HEK293 (cell line): ENCODE measurements around the gene SOAT2.

Experiments
- CTCF ChIA-PET: fragments of 350-600 bp; formaldehyde crosslinking; extraction: SDS; loops from one replicate; lab custom pipeline; 2021; ENCODE audit warnings: antibody characterized with exemption; lab: Yijun Ruan, JAX
- POLR2A ChIA-PET: fragments of 300-600 bp; formaldehyde crosslinking; extraction: SDS; loops from one replicate; lab custom pipeline; 2020; ENCODE audit warnings: antibody characterized with exemption, inconsistent platforms; lab: Yijun Ruan, JAX
- H3K27ac ChIP-seq: fragments of 200-500 bp; sonication (Bioruptor generic); 2 replicates; pipeline ENCODE4 v1.5.1; 2014; ENCODE audit warnings: low read depth, low read length, control low read depth, inconsistent platforms; ENCODE audit errors: extremely low read depth
- H3K36me3 ChIP-seq, 2 experiments: fragments of 200-500 bp in 1 of 2; sonication (Bioruptor generic) in 1 of 2; 1 replicate in 1 of 2; 2 replicates in 1 of 2; pipeline ENCODE4 v1.5.1; 2014 to 2017; ENCODE audit warnings: inconsistent platforms in 2 of 2, low read length in 2 of 2; ENCODE audit not compliant: control insufficient read depth in 2 of 2, insufficient read depth in 1 of 2
- H3K4me1 ChIP-seq: fragments of 200-500 bp; sonication (Bioruptor generic); 2 replicates; pipeline ENCODE4 v1.5.1; 2014; ENCODE audit warnings: mild to moderate bottlenecking, low read length, inconsistent platforms; ENCODE audit not compliant: control insufficient read depth, insufficient read depth
- H3K4me3 ChIP-seq: 2 replicates; pipeline ENCODE4 v1.5.1; 2011; ENCODE audit warnings: low read depth, mild to moderate bottlenecking, control low read depth, low read length, moderate library complexity
- H3K9me3 ChIP-seq: fragments of 200-500 bp; sonication (Bioruptor generic); 2 replicates; pipeline ENCODE4 v1.5.1; 2014; ENCODE audit warnings: low read depth, low read length, inconsistent platforms; ENCODE audit not compliant: control insufficient read depth, insufficient read depth
- GLI2 ChIP-seq: fragments of 450-650 bp; formaldehyde crosslinking; IDR thresholded peaks from 2 replicates; pipeline ENCODE4; 2017; ENCODE audit warnings: missing biosample characterization, missing genetic modification characterization, low read depth, borderline replicate concordance
- ZBTB1 ChIP-seq: fragments of 450-650 bp; formaldehyde crosslinking; IDR thresholded peaks from 2 replicates; pipeline ENCODE4 v1.5.1; 2016; ENCODE audit warnings: missing biosample characterization, missing genetic modification characterization
- ZBTB21 ChIP-seq: fragments of 450-650 bp; formaldehyde crosslinking; IDR thresholded peaks from 2 replicates; pipeline ENCODE4 v1.5.1; 2017; ENCODE audit warnings: missing biosample characterization, missing genetic modification characterization
- ZEB2 ChIP-seq: fragments of 450-650 bp; formaldehyde crosslinking; IDR thresholded peaks from 2 replicates; pipeline ENCODE4 v1.5.1; 2016; ENCODE audit warnings: missing biosample characterization, missing genetic modification characterization
- ZFHX2 ChIP-seq: fragments of 450-650 bp; formaldehyde crosslinking; conservative IDR thresholded peaks from 2 replicates; pipeline ENCODE4 v1.5.1; 2016; ENCODE audit warnings: missing biosample characterization, missing genetic modification characterization
- ZNF133 ChIP-seq: fragments of 450-650 bp; formaldehyde crosslinking; IDR thresholded peaks from 2 replicates; pipeline ENCODE4 v1.5.1; 2016; ENCODE audit warnings: missing biosample characterization, missing genetic modification characterization
- ZNF2 ChIP-seq: fragments of 450-650 bp; formaldehyde crosslinking; IDR thresholded peaks from 2 replicates; pipeline ENCODE4 v1.5.1; 2016; ENCODE audit warnings: missing biosample characterization, missing genetic modification characterization
- ZNF214 ChIP-seq: fragments of 450-650 bp; formaldehyde crosslinking; IDR thresholded peaks from 2 replicates; pipeline ENCODE4 v1.5.1; 2017; ENCODE audit warnings: missing biosample characterization, mild to moderate bottlenecking, missing genetic modification characterization, borderline replicate concordance
- ZNF24 ChIP-seq: fragments of 450-650 bp; formaldehyde crosslinking; IDR thresholded peaks from 2 replicates; pipeline ENCODE4 v1.5.1; 2016; ENCODE audit warnings: missing biosample characterization, missing genetic modification characterization
- ZNF366 ChIP-seq: fragments of 450-650 bp; formaldehyde crosslinking; conservative IDR thresholded peaks from 2 replicates; pipeline ENCODE4 v1.5.1; 2016; ENCODE audit warnings: missing biosample characterization, missing genetic modification characterization
- ZNF473 ChIP-seq: fragments of 450-650 bp; formaldehyde crosslinking; IDR thresholded peaks from 2 replicates; pipeline ENCODE4 v1.5.1; 2017; ENCODE audit warnings: missing biosample characterization, missing genetic modification characterization
- ZNF664 ChIP-seq: fragments of 450-650 bp; formaldehyde crosslinking; IDR thresholded peaks from 2 replicates; pipeline ENCODE4 v1.5.1; 2016; ENCODE audit warnings: missing biosample characterization, missing genetic modification characterization
- ZNF777 ChIP-seq: fragments of 450-650 bp; formaldehyde crosslinking; IDR thresholded peaks from 2 replicates; pipeline ENCODE4 v1.5.1; 2017; ENCODE audit warnings: missing biosample characterization, missing genetic modification characterization, borderline replicate concordance
- TF ChIP-seq, protein P1 (sequence below): fragments of 450-650 bp; formaldehyde crosslinking; IDR thresholded peaks from 2 replicates; pipeline ENCODE4 v1.5.1; 2017; ENCODE audit warnings: missing biosample characterization, missing genetic modification characterization
- TF ChIP-seq, protein P2 (sequence below): fragments of 450-650 bp; formaldehyde crosslinking; IDR thresholded peaks from 2 replicates; pipeline ENCODE4 v1.5.1; 2016; ENCODE audit warnings: missing biosample characterization, missing genetic modification characterization
- TF ChIP-seq, protein P3 (sequence below): fragments of 450-650 bp; formaldehyde crosslinking; IDR thresholded peaks from 2 replicates; pipeline ENCODE4 v1.5.1; 2016; ENCODE audit warnings: missing biosample characterization, missing genetic modification characterization, borderline replicate concordance
- TF ChIP-seq, protein P4 (sequence below): fragments of 450-650 bp; formaldehyde crosslinking; IDR thresholded peaks from 2 replicates; pipeline ENCODE4 v1.5.1; 2016; ENCODE audit warnings: missing biosample characterization, missing genetic modification characterization

Gene SOAT2

DNA sequence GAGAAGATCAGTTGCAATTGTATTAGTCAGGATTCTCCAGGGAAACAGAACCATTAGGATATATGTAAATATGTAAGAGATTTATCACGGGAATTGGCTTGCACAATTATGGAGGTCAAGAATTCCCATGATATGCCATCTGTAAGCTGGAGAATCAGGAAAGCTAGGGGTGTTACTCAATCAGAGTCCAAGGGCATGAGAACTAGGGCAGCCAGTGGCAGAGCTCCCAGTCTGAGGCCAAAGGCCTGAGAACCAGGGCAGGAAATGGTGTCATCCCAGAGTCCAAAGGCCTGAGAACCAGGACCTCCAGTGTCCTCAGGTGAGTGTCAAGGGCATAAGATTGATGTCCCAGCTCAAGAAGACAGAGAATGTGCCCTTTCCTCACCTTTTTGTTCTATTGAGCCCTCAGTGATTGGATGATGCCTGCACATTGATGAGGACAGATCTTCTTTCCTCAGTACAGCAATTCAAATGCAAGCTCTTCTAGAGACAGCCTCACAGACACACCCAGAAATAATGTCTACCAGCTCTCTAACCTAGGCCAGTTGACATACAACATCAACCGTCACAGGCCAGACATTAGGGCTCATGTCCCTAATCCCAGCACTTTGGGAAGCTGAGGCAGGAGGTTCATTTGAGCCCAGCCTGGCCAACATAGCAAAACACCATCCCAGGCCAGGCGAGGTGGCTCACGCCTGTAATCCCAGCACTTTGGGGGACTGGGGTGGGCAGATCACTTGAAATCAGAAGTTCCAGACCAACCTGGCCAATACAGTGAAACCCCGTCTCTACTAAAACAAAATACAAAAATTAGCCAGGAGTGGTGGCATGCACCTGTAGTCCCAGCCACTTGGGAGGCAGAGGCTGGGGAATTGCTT, 42.3 kb downstream of the SOAT2 start:
- no peak overlapping the region for H3K4me3 ChIP-seq
- no peaks in the 10 kb centered on the region for H3K4me1 ChIP-seq
- H3K36me3 ChIP-seq: no peaks in the 10 kb centered on the region
- TF ChIP-seq ZNF214 (tag by site-specific recombination): no peak
- TF ChIP-seq GLI2 (tag by site-specific recombination): no peak
- TF ChIP-seq, protein P1, sequence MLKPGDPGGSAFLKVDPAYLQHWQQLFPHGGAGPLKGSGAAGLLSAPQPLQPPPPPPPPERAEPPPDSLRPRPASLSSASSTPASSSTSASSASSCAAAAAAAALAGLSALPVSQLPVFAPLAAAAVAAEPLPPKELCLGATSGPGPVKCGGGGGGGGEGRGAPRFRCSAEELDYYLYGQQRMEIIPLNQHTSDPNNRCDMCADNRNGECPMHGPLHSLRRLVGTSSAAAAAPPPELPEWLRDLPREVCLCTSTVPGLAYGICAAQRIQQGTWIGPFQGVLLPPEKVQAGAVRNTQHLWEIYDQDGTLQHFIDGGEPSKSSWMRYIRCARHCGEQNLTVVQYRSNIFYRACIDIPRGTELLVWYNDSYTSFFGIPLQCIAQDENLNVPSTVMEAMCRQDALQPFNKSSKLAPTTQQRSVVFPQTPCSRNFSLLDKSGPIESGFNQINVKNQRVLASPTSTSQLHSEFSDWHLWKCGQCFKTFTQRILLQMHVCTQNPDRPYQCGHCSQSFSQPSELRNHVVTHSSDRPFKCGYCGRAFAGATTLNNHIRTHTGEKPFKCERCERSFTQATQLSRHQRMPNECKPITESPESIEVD (tag by site-specific recombination): no peak
- no peak for TF ChIP-seq ZNF133 (tag by site-specific recombination)
- TF ChIP-seq ZNF473 (tag by site-specific recombination): no peak
- no peak for TF ChIP-seq ZFHX2
- no peak for TF ChIP-seq ZNF366 (tag by site-specific recombination)
- TF ChIP-seq ZEB2 (tag by site-specific recombination): no peak
- no peak for TF ChIP-seq ZBTB21 (tag by site-specific recombination)
- TF ChIP-seq ZNF24: no peak
- TF ChIP-seq ZNF777 (tag by site-specific recombination): no peak
- TF ChIP-seq, protein P2, sequence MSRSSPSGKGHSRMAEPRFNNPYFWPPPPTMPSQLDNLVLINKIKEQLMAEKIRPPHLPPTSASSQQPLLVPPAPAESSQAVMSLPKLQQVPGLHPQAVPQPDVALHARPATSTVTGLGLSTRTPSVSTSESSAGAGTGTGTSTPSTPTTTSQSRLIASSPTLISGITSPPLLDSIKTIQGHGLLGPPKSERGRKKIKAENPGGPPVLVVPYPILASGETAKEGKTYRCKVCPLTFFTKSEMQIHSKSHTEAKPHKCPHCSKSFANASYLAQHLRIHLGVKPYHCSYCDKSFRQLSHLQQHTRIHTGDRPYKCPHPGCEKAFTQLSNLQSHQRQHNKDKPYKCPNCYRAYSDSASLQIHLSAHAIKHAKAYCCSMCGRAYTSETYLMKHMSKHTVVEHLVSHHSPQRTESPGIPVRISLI: no peak
- TF ChIP-seq ZNF664: no peak
- H3K27ac ChIP-seq: no peak overlapping the region
- no peaks in the 10 kb centered on the region for H3K9me3 ChIP-seq
- ChIA-PET POLR2A (interaction anchor here (1.0 kb wide), 1 partner anchor 67 kb away, joined by 6 read pairs; the partner anchor contains the start of gene SPRYD3), CTCF (interaction anchor here (0.6 to 1.8 kb wide), 4 partner anchors 14 to 299 kb away, joined by 3 to 9 read pairs (median 3); partner anchors contain the start of gene IGFBP6)

DNA sequence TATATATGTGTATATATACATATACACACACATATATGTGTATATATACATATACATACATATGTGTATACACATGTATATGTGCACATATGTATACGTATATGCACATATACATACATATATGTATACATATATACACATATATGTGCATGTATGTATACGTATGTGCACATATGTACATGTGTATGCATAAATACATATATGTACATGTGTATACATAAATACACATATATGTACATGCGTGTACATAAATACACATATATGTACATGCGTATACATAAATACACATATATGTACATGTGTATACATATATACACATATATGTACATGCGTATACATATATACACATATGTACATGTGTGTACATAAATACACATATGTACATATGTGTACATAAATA, 43.9 kb downstream of the SOAT2 start:
- CTCF ChIA-PET: interaction anchor here (0.6 to 0.8 kb wide), 2 partner anchors 26 to 86 kb away, joined by 3 to 4 read pairs; no protein-coding TSS in a partner anchor
- Histone ChIP-seq H3K9me3 (no peaks in the 10 kb centered on the region), H3K36me3 (no peaks in the 10 kb centered on the region), H3K27ac (no peak overlapping the region), H3K4me3 (no peak overlapping the region), H3K4me1 (no peaks in the 10 kb centered on the region)
- TF ChIP-seq ZNF2 (no peak), ZBTB1 (tag by site-specific recombination) (no peak)
- TF ChIP-seq, protein P3, sequence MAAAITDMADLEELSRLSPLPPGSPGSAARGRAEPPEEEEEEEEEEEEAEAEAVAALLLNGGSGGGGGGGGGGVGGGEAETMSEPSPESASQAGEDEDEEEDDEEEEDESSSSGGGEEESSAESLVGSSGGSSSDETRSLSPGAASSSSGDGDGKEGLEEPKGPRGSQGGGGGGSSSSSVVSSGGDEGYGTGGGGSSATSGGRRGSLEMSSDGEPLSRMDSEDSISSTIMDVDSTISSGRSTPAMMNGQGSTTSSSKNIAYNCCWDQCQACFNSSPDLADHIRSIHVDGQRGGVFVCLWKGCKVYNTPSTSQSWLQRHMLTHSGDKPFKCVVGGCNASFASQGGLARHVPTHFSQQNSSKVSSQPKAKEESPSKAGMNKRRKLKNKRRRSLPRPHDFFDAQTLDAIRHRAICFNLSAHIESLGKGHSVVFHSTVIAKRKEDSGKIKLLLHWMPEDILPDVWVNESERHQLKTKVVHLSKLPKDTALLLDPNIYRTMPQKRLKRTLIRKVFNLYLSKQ (tag by site-specific recombination): no peak
- TF ChIP-seq, protein P4, sequence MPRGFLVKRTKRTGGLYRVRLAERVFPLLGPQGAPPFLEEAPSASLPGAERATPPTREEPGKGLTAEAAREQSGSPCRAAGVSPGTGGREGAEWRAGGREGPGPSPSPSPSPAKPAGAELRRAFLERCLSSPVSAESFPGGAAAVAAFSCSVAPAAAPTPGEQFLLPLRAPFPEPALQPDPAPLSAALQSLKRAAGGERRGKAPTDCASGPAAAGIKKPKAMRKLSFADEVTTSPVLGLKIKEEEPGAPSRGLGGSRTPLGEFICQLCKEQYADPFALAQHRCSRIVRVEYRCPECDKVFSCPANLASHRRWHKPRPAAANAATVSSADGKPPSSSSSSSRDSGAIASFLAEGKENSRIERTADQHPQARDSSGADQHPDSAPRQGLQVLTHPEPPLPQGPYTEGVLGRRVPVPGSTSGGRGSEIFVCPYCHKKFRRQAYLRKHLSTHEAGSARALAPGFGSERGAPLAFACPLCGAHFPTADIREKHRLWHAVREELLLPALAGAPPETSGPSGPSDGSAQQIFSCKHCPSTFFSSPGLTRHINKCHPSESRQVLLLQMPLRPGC (tag by site-specific recombination): no peak
- POLR2A ChIA-PET: interaction anchor here (1.0 kb wide), 1 partner anchor 68 kb away, joined by 6 read pairs; the partner anchor contains the start of gene SPRYD3
